ENCODE data around the gene ZNF281.
"Not testable (repeated sequence)": the region's sequence is repeated elsewhere in the genome, so short reads cannot be mapped to it uniquely, and the experiment has no call there.

Gene ZNF281

DNA sequence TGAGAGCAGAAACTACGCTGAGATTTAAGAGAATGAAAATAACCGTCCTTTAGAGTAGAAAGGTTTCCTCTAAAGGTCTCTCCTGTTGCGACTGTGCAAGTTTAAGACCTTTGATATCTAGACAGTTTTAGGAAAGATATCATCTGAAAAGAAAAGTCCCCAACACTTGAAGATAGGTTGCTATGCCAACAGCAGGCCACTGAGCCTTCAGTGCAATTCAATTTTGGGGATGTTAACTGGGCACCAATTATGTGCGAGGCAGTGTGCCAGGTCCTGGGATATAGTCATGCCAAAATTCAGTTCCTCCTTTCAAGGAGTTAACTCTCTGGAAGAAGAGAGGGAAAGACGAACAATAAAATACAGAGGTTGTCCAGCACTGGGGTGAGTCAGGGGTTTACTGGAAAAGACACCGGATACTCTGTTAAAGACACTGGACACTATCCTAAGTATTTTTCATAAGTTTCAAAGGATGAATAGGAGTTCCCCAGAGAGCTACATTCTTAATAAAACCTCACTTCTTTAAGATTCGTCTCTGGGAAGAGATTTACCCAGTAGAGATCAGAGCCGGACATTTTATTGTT is 25.5 kb upstream of the ZNF281 start:
- intact Hi-C loops (cut with DNase I), result no loop called here
- no peak for DNase-seq

DNA sequence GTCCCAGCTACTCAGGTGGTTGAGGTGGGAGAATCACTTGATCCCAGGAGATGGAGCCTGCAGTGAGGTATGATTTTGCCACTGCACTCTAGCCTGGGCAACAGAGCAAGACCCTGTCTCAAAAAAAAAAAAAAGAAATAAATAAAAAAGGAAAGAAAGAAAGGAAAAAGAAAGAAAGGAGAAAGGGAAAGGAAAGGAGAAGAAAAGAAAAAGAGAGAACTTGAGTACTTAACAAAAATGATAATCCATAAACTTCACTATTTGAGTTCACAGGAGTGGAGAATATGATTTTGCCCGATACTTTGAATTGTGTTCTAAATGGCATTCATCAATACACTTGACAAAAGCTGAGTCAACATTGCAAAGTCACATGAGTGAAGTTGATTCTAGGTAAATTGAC is 23.8 kb upstream of the ZNF281 start:
- intact Hi-C loops (cut with DNase I), result no loop called here
- no peak for DNase-seq

DNA sequence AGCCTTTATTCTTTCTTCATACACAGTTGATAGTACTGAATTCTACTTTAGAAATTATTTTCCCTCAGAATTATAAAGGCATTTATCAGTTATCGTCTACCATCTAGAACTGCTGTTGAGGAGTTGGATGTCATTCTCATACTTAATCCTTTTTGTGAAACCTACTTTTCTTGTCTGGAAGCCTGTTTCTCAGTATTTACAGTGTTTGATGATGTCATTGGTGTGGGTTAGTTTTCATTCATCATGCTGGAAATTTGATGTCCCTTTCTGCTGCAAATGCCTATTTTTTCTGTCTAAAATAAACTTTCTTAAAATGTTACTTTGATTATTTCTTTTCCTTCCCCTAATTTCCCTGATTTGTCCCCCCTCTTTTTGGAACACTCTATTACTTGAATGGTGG is 22.8 kb upstream of the ZNF281 start:
- intact Hi-C loops (cut with DNase I), result no loop called here
- DNase-seq, result no peak

DNA sequence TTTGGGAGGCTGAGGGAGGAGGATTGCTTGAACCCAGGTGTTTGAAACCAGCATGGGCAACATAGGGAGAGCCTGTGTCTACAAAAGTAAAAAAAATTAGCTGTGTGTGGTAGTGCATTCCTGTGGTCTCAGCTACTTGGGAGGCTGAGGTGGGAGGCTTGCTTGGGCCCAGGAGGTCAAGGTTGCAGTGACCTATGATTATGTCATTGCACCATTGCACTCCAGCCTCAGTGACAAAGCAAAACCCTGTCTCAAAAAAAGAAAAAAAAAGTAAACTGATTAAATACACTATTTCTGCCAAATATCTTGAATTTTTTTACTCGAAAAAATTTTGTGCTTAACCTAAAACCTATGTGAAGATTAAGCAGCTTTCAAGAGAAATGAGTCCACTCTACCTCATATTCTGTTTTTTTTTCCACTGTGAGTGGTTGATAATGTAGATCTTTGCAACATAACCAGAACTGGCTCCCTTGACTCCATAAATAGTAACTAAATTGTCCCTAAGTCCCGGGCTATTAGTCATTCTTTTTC is 19.4 kb upstream of the ZNF281 start:
- intact Hi-C loops (cut with DNase I), result no loop called here
- DNase-seq, result no peak

DNA sequence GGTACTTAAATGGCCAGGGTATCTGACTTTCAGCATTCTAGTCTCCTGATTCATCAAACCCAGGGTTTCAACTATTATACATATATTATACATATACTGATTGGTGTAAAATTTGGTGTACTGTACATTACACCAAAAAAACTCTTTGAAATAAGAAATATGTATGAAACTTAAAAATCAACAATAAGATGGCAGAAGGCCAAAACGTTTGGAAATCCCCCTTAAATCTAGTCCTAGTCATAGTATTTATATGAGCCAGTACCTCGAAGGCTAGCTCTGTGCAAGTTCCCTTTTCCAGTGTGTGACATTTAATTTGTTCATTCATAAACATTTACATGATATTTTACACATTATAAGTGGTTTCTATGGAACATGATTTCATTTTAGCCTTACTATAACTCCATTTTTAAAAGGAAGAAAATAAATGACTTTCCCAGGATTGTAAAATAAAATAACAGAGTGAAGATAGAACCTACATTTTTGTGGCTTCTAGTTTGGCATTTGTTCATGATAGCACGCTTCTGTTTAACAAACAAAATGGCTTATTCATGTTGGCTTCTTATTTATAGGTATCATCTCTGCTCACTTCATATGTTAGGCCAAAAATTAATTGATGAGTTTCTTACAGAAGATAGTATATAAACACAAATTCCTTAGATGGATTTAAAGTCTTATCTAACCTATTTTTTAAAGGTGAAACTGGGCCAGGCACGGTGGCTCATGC is 18.8 kb upstream of the ZNF281 start:
- DNase-seq, result no peak

DNA sequence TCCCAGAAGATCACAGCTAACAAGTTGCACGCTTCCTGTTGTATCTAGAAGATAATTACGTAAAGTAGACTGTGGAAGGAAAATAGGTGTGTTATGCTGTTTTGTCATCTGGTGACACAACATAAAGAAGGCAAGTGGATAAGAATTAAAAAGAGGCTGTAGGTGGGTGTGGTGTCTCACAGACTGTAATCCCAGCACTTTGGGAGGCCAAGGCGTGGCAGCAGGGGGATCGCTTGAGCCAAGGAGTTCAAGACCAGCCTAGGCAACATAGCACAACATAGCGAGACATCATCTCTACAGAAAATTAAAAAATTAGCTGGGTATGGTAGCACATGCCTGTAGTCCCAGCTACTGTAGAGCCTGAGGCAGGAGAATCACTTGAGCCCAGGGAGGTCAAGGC is 17.9 kb upstream of the ZNF281 start:
- intact Hi-C loops (cut with DNase I), result no loop called here
- no peak for DNase-seq

More for the DNA sequence above, 18.8 kb upstream of the ZNF281 start:
- intact Hi-C loops (cut with DNase I), result no loop called here

DNA sequence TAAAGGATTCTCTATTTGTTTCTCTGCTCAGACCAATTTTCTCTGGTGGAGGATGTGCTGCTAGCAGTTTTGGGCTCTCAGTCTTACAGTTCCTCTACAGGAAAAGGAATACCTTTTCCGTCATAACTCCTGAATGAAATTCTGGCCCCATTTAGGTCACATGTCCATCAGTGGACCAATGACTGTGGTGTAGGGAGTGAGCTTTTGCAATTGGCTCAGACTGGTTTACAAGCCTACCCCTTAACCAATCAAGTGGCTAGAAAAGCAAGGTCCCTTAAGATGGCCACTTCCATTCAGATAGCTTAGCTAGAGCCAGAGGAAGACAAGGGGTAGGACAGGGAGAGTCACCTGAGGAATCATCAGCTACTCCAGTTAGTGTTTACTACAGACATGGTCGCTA is 16.4 kb upstream of the ZNF281 start:
- no peak for DNase-seq
- intact Hi-C loops (cut with DNase I), result no loop called here

DNA sequence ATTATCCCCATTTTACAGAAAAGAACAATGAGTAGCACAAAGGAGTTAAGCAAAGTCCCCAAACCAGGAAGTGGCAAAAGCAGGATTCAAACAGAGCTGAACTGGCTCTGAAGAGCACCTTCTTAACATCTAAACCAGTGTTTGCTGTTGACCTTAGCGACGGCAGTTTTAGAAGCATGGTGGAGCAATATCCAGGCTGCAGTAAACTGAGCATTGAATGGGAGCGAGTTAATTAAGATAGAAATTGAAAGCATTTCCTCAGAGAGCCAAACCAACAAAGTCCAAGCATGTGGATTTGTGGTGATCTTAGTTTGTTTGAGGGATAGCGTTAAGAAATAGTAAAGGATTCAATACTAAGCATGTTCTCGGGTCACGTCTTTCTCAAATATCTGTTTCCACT is 13.4 kb upstream of the ZNF281 start:
- intact Hi-C loops (cut with DNase I), result no loop called here
- DNase-seq, result no peak

DNA sequence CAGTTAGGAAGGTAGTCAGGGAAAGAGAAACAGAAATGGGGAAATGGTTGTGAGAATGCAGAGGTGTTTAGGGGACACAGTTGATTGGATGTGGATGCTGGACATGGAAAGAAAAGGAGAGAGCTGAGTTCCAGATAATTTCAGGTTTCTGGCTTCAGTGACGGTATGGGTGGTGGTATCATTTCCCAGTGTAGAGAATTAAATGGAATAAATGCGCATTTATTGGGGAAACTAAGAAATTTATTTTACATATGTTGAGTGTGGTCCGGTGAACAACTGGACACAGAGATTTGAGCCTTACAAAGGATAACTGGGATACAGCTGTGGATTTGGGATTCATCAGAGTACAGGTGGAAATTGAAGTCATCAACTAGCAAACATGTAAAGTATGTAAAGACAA is 12.4 kb upstream of the ZNF281 start:
- no peak for DNase-seq
- intact Hi-C loops (cut with DNase I), result no loop called here

DNA sequence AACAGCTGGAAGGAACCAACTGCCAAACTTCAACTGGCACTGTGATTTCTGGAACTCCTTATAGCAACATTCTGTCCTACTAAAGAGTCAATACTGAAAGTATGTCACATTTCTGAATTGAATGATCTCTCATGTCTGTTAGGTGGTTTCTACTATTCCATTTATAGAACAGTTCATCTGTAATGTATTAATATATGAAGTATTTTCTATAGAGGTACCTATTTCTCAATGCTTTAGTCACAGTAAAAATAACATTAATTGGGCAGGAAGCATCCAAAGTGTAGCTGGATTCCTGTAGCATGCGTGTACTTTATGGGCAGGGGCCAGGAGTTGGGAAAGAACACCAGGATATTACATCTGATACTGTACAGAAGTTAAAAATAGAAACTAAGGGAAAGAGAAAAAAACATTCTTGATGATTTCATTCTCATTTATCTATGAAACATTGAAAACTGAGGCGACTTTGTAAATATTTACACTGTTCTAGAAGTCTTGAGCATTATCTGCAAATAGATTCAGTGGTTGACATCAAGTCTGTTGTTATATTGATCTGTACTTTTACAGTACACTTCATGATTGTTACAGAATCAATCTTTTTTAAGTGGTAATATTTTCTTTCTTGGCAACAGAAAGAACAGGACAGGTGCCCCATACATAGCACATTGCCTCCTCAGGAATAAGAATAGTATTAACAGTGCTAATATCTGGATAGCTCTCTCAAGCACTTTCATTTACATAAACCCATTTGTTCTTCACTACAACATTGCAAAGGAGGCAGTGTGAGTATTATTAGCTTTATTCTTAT is 6.2 kb upstream of the ZNF281 start:
- intact Hi-C loops (cut with DNase I), result no loop called here
- DNase-seq, result no peak

DNA sequence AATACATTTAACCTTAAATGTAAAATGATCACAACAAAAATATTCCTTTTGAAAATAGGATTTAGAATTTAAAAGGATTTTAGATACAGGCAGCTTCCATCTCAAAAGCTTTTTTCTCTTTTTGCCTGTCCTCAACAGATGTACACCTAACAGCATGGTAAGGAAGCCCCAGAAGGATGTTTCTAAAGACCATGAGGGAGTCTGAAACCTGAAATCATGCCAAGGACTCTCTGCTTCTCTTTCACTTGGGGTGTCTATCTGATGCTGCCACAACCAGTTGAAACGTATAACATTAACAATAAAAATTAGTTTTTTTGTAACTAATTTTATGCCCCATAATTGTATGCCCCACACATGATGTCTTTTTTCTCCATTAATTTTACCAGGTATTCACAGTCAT is 5.4 kb upstream of the ZNF281 start:
- no peak for DNase-seq
- intact Hi-C loops (cut with DNase I), result no loop called here

DNA sequence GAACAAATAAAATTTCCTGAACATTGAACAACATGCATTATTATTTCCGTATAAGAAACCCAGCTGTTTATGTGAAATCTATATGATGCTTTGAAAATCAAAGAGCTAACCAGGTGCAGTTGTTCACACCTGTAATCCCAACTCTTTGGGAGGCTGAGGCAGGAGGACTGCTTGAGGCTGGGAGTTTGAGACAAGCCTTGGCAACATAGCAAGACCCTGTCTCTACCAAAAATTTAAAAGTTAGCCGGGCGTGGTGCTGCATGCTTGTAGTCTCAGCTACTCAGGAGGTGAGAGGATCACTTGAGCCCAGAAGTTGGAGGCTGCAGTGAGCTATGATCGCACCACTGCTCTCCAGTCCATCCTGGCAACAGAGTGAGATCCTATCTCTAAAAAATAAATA is 4.8 kb upstream of the ZNF281 start:
- intact Hi-C loops (cut with DNase I), result no loop called here

DNA sequence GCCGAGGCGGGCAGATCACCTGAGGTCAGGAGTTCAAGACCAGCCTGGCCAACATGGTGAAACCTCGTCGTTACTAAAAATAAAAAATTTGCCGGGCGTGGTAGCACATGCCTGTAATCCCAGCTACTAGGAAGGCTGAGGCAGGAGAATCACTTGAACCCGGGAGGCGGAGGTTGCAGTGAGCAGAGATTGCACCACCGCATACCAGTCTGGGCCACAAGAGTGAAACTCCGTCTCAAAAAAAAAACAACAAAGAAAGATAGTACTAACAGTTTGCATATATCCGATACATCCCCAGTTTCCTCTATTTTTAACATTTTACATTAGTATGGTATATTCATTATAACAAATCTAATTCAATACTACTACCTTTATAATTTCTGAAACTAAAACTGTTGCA is 3.9 kb upstream of the ZNF281 start:
- DNase-seq; intact Hi-C loops (cut with DNase I): not testable (repeated sequence)

More for the DNA sequence above, 4.8 kb upstream of the ZNF281 start:
- no peak for DNase-seq

DNA sequence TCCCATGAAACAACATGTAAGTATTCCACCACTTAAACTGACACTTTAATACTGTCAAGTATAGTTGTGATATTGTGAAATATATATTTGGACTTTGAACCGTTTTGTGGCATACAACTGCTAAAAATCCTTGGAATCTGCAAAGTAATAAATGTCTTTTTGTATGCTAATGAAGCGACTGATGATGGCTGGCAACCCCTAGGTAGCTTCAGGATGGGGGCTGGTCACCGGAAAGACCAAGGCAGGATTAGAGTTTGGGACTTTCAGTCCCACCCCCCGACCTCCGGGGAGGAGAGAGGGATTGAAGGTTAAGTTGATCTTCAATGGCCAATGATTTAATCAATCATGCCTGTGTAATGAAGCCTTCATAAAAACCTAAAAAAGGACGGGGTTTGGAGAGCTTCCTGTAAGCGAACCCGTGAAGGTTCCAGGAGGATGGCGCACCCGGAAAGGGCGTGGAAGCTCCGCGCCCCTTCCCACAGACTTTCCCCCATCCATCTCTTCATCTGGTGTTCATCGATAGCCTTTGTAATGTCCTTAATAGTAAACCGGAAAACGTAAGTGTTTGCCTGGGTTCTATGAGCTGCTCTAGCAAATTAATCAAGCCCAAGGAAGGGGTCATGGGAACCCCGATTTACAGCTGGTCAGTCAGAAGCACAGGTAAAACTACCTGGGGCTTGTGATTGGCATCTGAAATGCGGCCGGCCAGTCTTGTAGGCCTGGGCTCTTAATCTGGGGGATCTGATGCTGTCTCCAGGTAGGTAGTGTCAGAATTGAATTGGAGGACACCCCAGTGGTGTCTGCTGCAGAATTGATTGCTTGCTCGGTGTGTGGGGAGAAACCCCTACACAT is 1.8 kb upstream of the ZNF281 start:
- intact Hi-C loops (cut with DNase I), result no loop called here
- no peak for DNase-seq

DNA sequence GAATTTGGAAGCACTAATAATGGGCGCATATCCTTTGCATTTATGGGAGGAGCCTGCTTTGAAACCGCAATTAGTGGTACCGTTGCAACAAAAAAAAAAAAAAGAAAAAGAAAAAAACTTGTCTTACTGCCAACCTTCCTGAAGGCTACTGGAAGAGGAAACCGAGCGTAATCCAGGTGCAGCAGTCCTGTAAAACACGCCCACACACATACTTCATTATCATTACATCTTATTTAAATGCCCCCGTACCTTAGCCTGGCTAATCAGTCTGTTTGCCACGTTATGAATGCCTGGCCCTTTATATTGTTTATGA is 686 bp upstream of the ZNF281 start:
- intact Hi-C loops (cut with DNase I), result no loop called here
- peak in 2 of 42 donors; percentile 10 to 19 for DNase-seq

DNA sequence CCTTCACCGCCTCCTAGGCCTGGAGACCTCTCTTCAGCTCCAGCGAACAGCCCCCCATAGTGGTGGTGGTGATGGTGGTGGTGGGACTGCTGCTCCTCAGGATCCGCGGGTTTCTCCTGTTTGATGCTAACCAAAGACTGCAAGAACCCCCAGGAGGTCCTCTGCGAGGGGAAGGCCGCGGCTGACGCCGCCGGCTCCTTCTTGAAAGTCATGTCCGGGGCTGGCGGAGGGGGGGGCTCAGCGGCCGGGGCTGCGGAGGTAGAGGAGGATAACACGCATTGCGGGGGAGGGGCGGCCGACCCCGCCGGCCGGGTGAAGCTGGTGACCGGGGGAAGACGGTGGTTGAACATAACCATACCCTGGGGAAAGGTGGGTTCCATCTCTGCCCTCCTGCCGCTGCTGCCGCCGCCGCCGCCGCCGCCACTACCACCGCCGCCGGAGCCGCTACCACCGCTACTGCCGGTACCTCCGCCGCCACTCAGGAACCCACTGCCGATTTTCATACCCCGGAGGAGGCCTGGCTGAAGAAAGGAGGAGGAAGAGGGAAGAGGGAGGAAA is 554 bp downstream of the ZNF281 start:
- intact Hi-C loops (cut with DNase I), result loop anchor here (5.0 kb wide), 1 partner anchor 107 kb away; no protein-coding TSS in a partner anchor
- peak in 31 of 42 donors; percentile 5 to 68 (median 37) for DNase-seq

DNA sequence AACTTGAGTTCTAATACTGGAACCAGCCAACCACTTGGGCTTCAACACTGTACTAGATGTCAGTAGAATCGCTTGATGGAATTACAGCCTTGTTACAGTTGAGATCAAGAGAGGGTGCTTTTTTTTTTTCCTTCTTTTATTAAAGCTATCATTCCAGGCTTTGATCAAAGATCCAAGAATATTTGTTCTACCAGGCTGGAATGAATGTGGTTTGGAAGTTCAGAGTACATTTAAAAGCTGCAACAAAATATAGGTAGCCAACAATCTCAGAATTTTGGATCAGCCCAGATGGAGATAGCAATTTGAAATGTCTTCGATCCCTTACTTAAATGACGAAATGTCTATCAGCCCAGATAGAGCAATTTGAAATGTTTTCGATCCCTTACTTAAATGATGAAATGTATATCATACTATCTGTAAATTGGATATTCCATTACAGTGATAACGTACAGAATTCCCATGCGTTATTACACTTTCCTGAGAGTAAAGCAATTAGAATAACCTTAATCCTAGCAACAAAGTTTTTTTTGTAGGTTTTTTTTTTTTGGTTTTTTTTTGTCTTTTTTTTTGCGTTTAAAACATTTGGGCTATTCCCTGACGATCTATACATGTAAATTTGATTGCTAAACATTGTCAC is 3.6 kb downstream of the ZNF281 start:
- DNase-seq, result no peak
- intact Hi-C loops (cut with DNase I), result loop anchor here (5.0 kb wide), 1 partner anchor 104 kb away; no protein-coding TSS in a partner anchor

DNA sequence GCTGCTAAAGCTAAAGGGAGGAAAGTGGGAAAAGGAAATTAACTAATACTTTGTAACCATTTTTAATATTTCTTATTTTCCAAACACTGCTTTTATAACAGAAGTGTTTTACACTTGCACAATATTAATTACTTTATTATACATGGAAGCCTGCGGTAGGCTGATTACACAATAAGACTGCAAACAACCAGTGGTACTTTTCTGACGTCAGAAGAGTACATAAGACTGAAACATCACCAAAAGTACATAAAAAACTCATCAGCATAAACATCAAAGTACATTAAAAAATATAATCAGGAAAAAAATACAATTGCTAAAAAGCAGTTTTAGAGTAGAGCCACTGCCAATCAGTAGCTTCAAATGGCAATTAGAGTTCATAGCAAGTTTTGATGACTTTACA is 4.6 kb downstream of the ZNF281 start:
- intact Hi-C loops (cut with DNase I), result loop anchor here (5.0 kb wide), 1 partner anchor 103 kb away; no protein-coding TSS in a partner anchor

More for the DNA sequence above, 4.6 kb downstream of the ZNF281 start:
- no peak for DNase-seq
